K562 (cell line): Measurements from ENCODE around the gene SATB2. TPM values are rescaled to one million over a fixed set of nuclear protein-coding genes. Genes with fewer than 3 reads are reported as not detected.

Experiments
- COPS2 ChIP-seq: fragments of 450-650 bp; conservative IDR thresholded peaks from 2 replicates; pipeline ENCODE4 v1.6.1; 2016; ENCODE audit warnings: mild to moderate bottlenecking, moderate library complexity
- GATAD2A ChIP-seq: fragments of 450-650 bp; IDR thresholded peaks from 2 replicates; pipeline ENCODE4 v1.6.1; 2017
- GMEB1 ChIP-seq: fragments of 250-450 bp; sonication (Bioruptor Pico); IDR thresholded peaks from 2 replicates; pipeline ENCODE4 v1.4.0; 2020; ENCODE audit warnings: mild to moderate bottlenecking
- HDAC1 ChIP-seq, 2 experiments: fragments of 450-650 bp; IDR thresholded peaks; 2 replicates each; pipeline ENCODE4 v1.6.1; 2016 to 2017; ENCODE audit warnings: inconsistent platforms in 1 of 2, mild to moderate bottlenecking in 1 of 2, moderate library complexity in 1 of 2
- HDAC2 ChIP-seq: fragments of 450-650 bp; IDR thresholded peaks from 2 replicates; pipeline ENCODE4 v1.6.1; 2016; ENCODE audit warnings: mild to moderate bottlenecking
- HNRNPUL1 ChIP-seq: fragments of 200-400 bp; formaldehyde crosslinking; IDR thresholded peaks from 2 replicates; pipeline ENCODE4 v1.6.1; 2017; ENCODE audit warnings: low read length
- MED1 ChIP-seq: sonication (generic); formaldehyde crosslinking; IDR thresholded peaks from 2 replicates; pipeline ENCODE4 v1.8.1; 2023; ENCODE audit warnings: missing genetic modification reagents, borderline replicate concordance
- MLX ChIP-seq, 2 experiments: fragments of 450-650 bp in 1 of 2; sonication (generic) in 1 of 2; formaldehyde crosslinking; conservative IDR thresholded peaks; 2 replicates each; pipeline versions ENCODE4 v1.4.0 to v1.8.1; 2020 to 2022; ENCODE audit warnings: mild to moderate bottlenecking in 1 of 2, missing genetic modification reagents in 1 of 2
- MYBL2 ChIP-seq, 2 experiments: fragments of 450-650 bp in 1 of 2; sonication (generic) in 1 of 2; formaldehyde crosslinking in 1 of 2; IDR thresholded peaks; 2 replicates each; pipeline versions ENCODE4 v1.6.1 to v1.8.1; 2017 to 2022; ENCODE audit warnings: borderline replicate concordance in 1 of 2, inconsistent platforms in 1 of 2, low read depth in 1 of 2, mild to moderate bottlenecking in 1 of 2, missing genetic modification reagents in 1 of 2, moderate library complexity in 1 of 2
- RFX5 ChIP-seq: IDR thresholded peaks from 2 replicates; pipeline ENCODE4 v1.6.1; 2011; ENCODE audit warnings: low read depth, mild to moderate bottlenecking, improper control_type of control experiment, low read length
- SAFB ChIP-seq: fragments of 200-400 bp; formaldehyde crosslinking; IDR thresholded peaks from 2 replicates; pipeline ENCODE4 v1.6.1; 2017; ENCODE audit warnings: low read depth, low read length, borderline replicate concordance
- THRAP3 ChIP-seq: fragments of 450-650 bp; IDR thresholded peaks from 2 replicates; pipeline ENCODE4 v1.6.1; 2016; ENCODE audit warnings: mild to moderate bottlenecking, inconsistent platforms, borderline replicate concordance
- YY1 ChIP-seq, 3 experiments: IDR thresholded peaks; 2 replicates each; pipeline ENCODE4 v1.6.1; 2011; ENCODE audit warnings: low read length in 2 of 3, mild to moderate bottlenecking in 2 of 3, moderate library complexity in 2 of 3, borderline replicate concordance in 1 of 3, control low read depth in 1 of 3, low read depth in 1 of 3; ENCODE audit not compliant: insufficient read depth in 3 of 3, insufficient replicate concordance in 2 of 3, control insufficient read depth in 1 of 3, insufficient read length in 1 of 3; ENCODE audit errors: extremely low read depth in 1 of 3
- ZBED1 ChIP-seq: IDR thresholded peaks from 2 replicates; pipeline ENCODE4 v1.6.1; 2014
- ZBTB11 ChIP-seq, 3 experiments: fragments of 200-800 bp in 1 of 3; fragments of 250-450 bp in 1 of 3; fragments of 450-650 bp in 1 of 3; sonication (Bioruptor Pico) in 1 of 3; sonication (Bioruptor generic) in 1 of 3; formaldehyde crosslinking in 1 of 3; IDR thresholded peaks; 2 replicates each; pipeline versions ENCODE4 v1.6.1 to v1.8.0; 2016 to 2022; ENCODE audit warnings: mild to moderate bottlenecking in 2 of 3, missing genetic modification characterization in 2 of 3, missing compliant biosample characterization in 1 of 3, moderate library complexity in 1 of 3
- ZEB2 ChIP-seq: fragments of 450-650 bp; IDR thresholded peaks from 2 replicates; pipeline ENCODE4 v1.6.1; 2016
- ZMIZ1 ChIP-seq, 2 experiments: fragments of 150-350 bp in 1 of 2; IDR thresholded peaks; 2 replicates each; pipeline ENCODE4 v1.6.1; 2012 to 2016; ENCODE audit warnings: low read depth in 2 of 2, low read length in 2 of 2, mild to moderate bottlenecking in 1 of 2, moderate library complexity in 1 of 2
- ZNF77 ChIP-seq: fragments of 250-450 bp; sonication (Bioruptor Pico); IDR thresholded peaks from 2 replicates; pipeline ENCODE4 v1.5.0; 2020
- polyA plus RNA-seq, 8 experiments: library from polyadenylated mRNA; depleted of rRNA in 4 of 8; stranded (reverse) in 5 of 8; unstranded in 3 of 8; fragments of >200 nt; fragmentation: Nextera tagmentation in 2 of 8; fragmentation: Illumina TruSeq in 1 of 8; extraction: Ambion mirVana in 2 of 8; extraction: Trizol in 1 of 8; gene quantifications; 2 replicates each; pipeline versions ENCODE4 v1.2.1 to v1.2.3, GENCODE V29; 2011 to 2014; ENCODE audit warnings: inconsistent platforms in 1 of 8, missing spikeins in 1 of 8
- total RNA-seq, 7 experiments: library from RNA; depleted of rRNA in 6 of 7; stranded (reverse); fragments of >200 nt in 6 of 7; fragmentation: Illumina TruSeq in 2 of 7; extraction: Trizol in 2 of 7; gene quantifications; 2 replicates each; pipeline versions ENCODE4 v1.2.1 to v1.2.3, GENCODE V29; 2011 to 2021; ENCODE audit warnings: low replicate concordance in 1 of 7

The SATB2 gene
- total and polyA plus RNA-seq, 9 of the 15 experiments (the other 6 are each of a cell fraction or from before 2014, with no cell fraction given) = 4.5 to 34.0 (median 15.1) TPM

GRCh38 chr2:199431746-199432213, 26.0 kb downstream of the SATB2 start (continued):
- TF ChIP-seq MLX (CRISPR knock-in tag; conservative IDR thresholded peaks at IDR 0.05) = no peak
- TF ChIP-seq ZEB2 = no peak
- TF ChIP-seq MYBL2 (IDR thresholded peaks at IDR 0.05; ENCODE audit: low read depth) = no peak
- no peak for TF ChIP-seq MYBL2 (CRISPR knock-in tag; IDR thresholded peaks at IDR 0.05; ENCODE audit: borderline replicate concordance)
- no peak for TF ChIP-seq COPS2
- no peak for TF ChIP-seq ZMIZ1 (IDR thresholded peaks at IDR 0.05; ENCODE audit: low read depth in 2 of 2, low read length in 2 of 2)
- TF ChIP-seq SAFB = no peak
- TF ChIP-seq ZBTB11 (CRISPR knock-in tag; IDR thresholded peaks at IDR 0.05) = no peak
- peak; percentile 38; the same call in 1 of the 2 replicates for TF ChIP-seq HDAC2
- TF ChIP-seq HDAC1 (IDR thresholded peaks at IDR 0.05) = 0 out of 4 replicates have a peak, but pooled peaks of 1 of the 2 experiments have one; percentile 39
- TF ChIP-seq ZNF77 = no peak
- no peak for TF ChIP-seq YY1 (IDR thresholded peaks at IDR 0.05; ENCODE audit: borderline replicate concordance in 1 of 3, control insufficient read depth in 1 of 3, extremely low read depth in 1 of 3, insufficient read depth in 3 of 3, insufficient read length in 1 of 3, insufficient replicate concordance in 2 of 3, low read depth in 1 of 3, low read length in 2 of 3)
- no peak for TF ChIP-seq THRAP3
- TF ChIP-seq GMEB1 (CRISPR knock-in tag) = no peak
- no peak for TF ChIP-seq RFX5
- TF ChIP-seq GATAD2A = no peak
- no peak for TF ChIP-seq ZBED1
- no peak for TF ChIP-seq HNRNPUL1
- TF ChIP-seq MED1 (CRISPR knock-in tag) = no peak
